ENCODE measurements around the gene DUSP7. TPM values are rescaled to one million over a fixed set of nuclear protein-coding genes. Genes with fewer than 3 reads are reported as not detected.

Gene DUSP7
- total RNA-seq, 1 donor from 2014 or later, result 6.2 TPM

DNA sequence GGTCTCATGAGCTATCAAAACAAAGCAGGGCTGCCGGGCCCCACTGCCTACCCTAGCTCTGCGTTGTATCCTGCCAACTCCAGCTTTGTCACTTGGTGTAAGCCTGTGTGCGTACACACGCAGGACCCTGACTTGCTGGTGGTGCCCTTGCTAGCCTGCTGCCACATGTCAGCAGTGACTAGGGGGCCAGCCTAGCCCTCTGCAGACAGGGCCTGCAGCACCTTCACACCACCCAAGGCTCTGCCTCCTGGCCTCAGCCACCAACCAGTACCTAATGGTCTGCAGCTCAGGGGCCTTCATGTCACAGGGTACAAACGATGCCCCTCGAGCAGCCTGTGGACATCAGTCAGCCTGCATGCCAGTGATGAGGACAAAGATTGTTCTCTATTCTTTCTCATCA lies 30.1 kb upstream of the DUSP7 start:
- no peak for DNase-seq (ENCODE audit: low read depth)

GRCh38 chr3:52085681-52086282 lies 29.4 kb upstream of the DUSP7 start:
- no peak for DNase-seq (ENCODE audit: low read depth)

GRCh38 chr3:52084954-52085680 lies 28.7 kb upstream of the DUSP7 start:
- no peak for DNase-seq (ENCODE audit: low read depth)

DNA sequence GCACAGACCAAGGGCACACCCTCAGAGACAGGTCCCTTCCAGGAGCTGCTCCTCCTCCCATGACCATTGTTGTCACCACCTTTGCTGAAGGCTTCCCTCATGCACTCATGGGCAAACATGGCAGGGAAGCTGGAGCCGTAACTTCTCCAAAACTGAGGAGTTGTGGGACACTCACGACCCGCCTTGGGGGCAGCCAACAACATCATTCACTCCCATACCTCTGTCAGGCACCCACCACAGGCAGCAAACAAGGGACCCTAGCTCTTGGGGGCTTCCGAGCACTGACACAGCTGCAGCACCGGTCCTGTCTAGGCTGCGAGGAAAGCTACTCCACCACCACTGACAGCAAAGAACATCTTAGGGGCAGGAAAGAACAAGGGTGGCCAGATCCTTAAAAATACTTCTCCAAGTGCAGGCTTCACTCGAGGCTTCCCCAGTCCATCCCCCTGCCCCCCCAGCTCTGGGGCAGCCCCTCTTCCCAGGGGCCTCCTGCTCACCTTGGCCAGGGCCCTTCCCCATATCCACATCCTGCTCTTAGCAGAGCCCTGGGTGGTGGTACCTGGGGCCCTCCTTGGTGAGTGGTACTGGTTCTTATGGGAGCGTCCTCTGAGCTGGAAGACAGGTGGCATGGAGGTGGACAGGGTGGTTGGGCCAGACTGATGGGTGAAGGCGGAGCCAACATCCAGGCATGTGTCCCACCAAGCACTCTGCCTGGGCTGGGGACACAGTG lies 28.0 kb upstream of the DUSP7 start:
- no peak for DNase-seq (ENCODE audit: low read depth)

DNA sequence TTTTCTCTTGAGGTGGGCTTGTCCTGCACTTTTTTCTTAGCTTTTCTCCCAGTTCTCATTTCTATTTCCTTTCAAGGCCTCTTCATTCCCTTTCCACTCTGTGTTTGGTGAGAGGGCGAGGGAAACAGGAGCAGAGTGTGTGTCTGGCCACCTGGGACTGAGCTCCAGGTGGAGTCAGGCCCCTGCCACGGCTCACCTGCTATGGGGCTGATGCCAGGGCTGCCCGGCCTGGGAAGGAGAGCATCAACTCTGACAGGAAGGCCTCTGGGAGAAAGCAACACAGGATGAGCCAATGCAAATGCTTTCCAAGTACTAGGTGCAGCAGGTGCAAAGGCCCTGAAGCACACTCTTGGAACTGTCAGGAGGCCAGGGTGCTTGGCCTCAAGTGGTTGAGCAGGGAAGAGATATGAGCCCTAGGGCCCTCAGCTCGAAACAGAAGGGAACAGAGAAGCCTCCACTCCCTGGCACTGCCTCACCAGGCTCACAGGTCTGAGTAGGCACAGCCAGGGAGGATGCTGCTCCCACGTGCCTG lies 27.3 kb upstream of the DUSP7 start:
- DNase-seq (ENCODE audit: low read depth), result no peak

DNA sequence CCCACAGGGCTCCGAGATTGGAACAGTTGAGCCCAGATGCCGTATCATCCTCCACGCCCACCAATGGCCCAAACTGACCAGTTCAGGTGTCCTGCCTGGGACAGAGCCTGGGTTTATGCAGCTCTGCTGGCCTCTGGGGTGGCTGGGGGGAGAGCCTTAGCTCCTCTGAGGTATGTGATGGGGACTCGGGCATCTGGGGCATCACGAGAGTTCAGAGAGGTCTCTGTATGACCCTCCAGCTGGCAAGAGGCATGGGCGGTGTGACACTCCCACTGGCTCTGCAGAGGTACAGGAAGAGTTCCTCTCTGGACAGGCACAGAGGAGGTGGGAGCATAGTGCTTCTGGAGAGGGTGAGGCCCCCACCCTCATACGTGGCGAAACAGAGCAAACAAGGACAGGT lies 26.6 kb upstream of the DUSP7 start:
- DNase-seq (ENCODE audit: low read depth), result no peak

- no peak for DNase-seq (ENCODE audit: low read depth)
Observed at GRCh38 chr3:52080830-52081719, 24.7 kb upstream of the DUSP7 start.

DNA sequence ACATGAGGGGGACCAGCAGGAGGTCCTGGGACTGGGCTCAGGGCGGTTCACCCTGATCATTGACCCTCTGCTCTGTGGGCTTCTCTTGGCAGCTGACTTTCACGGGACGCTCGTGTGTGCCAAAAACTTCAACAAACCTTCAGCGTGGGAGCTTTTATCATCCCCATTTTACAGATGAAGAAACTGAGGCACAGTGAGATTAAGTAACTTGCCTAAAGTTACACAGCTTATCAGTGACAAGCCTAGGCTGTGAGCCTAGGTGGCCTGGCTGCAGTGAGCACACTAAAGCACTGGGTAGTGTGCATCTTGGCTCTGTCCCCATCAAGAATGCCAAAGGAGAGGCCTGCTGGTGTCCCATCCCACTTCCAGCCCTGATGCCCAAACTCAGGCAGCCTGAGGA lies 23.6 kb upstream of the DUSP7 start:
- DNase-seq (ENCODE audit: low read depth), result no peak

GRCh38 chr3:52078781-52079560 lies 22.6 kb upstream of the DUSP7 start:
- no peak for DNase-seq (ENCODE audit: low read depth)

GRCh38 chr3:52077925-52078324 lies 21.6 kb upstream of the DUSP7 start:
- no peak for DNase-seq (ENCODE audit: low read depth)

GRCh38 chr3:52076896-52077780 lies 20.8 kb upstream of the DUSP7 start:
- no peak for DNase-seq (ENCODE audit: low read depth)

DNA sequence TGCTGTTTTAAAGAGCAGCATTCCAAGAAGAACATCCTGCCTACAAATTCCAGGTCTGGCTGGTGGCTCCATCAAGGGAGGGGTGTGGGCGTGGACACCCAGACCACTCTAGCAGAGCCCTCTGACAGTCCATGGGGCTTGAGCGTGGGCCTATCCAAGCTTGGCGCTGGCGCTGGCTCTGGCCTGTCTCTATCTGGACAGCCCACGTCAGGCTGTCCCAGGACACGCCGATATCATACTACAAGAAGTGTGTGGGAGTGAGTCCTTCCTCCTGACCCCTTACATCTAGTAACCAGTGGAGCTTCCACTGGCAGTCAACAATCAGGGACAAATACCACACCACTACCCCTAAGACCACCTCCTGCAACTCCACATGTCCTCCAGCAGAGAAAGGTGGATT lies 17.1 kb upstream of the DUSP7 start:
- no peak for DNase-seq (ENCODE audit: low read depth)

- DNase-seq (ENCODE audit: low read depth), result no peak
Observed at GRCh38 chr3:52072471-52072870, 16.1 kb upstream of the DUSP7 start.

DNA sequence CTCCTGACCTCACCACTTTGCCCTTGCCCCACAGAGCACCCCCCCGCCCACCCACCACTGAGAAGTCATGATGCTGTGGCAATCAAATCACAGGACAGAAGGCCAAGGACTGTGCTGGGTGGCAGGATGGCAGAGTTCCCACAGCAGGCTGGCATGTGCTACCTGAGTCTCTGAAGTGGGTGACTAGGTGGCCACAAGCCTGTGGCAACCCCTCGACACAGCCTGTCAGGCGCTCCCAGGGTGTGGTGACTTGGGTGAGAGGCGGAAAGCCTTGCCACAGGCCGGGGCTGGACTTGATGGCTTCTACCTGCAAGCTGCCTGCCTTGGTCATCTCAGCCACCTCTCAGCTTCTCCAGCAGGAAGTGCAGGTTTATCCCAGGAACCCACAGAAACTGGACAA lies 15.6 kb upstream of the DUSP7 start:
- no peak for DNase-seq (ENCODE audit: low read depth)

DNA sequence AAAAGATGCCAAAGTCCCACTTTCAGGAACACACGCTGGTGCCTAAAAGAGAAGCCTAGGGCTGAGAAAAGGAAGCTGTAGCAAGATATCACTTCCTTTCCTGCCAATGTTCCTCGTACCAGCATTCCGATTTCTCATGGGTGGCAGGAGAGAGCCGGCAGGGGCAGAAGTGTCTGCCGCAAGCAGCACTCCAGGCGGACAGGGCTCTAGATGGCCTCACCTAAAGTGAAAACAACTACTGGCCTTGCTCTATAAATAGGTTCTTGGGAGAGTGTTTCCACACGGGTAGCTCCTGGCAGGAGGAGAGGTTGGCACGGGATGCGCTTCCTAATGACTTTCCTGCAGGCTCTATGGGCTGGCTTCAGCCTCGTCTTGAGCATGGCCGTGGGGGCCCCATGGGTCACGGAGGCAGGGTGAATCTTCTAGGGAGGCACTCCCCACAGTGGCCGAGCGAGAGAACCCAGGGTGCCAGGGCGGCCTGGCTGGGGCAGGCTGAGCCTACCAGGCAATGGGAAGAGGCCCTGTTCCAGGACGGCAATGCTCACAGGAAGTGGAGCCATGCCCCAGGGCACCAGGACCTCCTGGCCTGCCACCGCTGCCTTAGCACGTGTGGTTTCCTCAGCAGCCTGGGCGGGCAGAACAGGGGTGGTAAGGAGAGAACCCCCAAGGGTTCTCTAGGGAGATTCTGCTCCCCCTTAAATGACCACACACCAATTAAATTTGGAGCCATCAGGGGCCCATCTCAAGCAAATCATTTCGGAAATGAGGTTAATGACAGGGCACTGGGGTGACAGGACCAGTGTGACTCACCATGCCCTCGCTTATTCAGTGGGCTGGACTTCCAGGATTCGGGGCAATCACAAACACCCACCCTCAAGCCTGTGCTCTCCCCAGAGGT lies 14.6 kb upstream of the DUSP7 start:
- no peak for DNase-seq (ENCODE audit: low read depth)

- no peak for DNase-seq (ENCODE audit: low read depth)
Observed at GRCh38 chr3:52069855-52070254, 13.5 kb upstream of the DUSP7 start.

DNA sequence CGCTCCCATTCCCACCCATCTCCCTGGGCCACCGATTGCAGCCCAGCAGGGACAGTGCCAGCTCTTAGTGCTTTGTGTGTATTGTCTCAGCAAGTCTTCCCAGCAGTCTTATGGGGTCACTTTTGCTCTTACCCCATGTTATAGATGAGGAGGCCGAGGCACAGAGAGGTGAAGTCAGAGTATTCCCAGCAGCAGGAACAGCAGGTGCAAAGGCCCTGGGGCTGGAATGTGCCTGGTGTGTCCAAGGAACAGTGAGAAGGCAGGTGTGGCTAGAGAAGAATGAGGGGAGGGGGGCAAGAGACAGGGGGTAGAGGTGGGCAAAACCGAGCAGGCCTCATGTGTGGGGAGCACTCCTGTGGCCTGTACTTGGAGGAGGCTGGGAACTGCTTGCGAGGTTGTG lies 12.8 kb upstream of the DUSP7 start:
- no peak for DNase-seq (ENCODE audit: low read depth)

GRCh38 chr3:52068730-52069129 lies 12.4 kb upstream of the DUSP7 start:
- no peak for DNase-seq (ENCODE audit: low read depth)

- DNase-seq (ENCODE audit: low read depth), result no peak
Observed at GRCh38 chr3:52068055-52068571, 11.7 kb upstream of the DUSP7 start.
